ENCODE results near the gene SOCS3. TPM values are rescaled to one million over a fixed set of nuclear protein-coding genes. Genes with fewer than 3 reads are reported as not detected.
A peak's percentile ranks its signal among the peaks of the same experiment; 100 is the strongest.

SOCS3 gene
- total RNA-seq, 1 donor = 95.2 TPM

- Histone ChIP-seq H3K79me2 (ENCODE audit: insufficient read depth, low read length) (no peaks in the 10 kb centered on the region), H3K4me3 (ENCODE audit: insufficient read depth, low read length) (no peak overlapping the region), H4K20me1 (ENCODE audit: insufficient read depth, low read length) (no peaks in the 10 kb centered on the region), H3K4me2 (ENCODE audit: insufficient read depth, low read length) (no peak overlapping the region), H3K27me3 (ENCODE audit: insufficient read depth, low read length) (no peaks in the 10 kb centered on the region), H3K4me1 (ENCODE audit: insufficient read depth, low read length) (peaks cover 27% of the 10 kb centered on the region), H3K27ac (ENCODE audit: low read depth, low read length) (no peak overlapping the region), H2AFZ (ENCODE audit: low read length) (no peak overlapping the region), H3K36me3 (ENCODE audit: insufficient read depth, low read length) (no peaks in the 10 kb centered on the region), H3K9me3 (ENCODE audit: low read depth, low read length) (no peaks in the 10 kb centered on the region)
- no peak for TF ChIP-seq CTCF (IDR thresholded peaks at IDR 0.05; ENCODE audit: extremely low read depth, low read depth, low read length)
- no peak for DNase-seq (ENCODE audit: insufficient read length, low spot score, missing footprints)
Observed at GRCh38 chr17:78371056-78371455, 11.2 kb upstream of the SOCS3 start.

- no peak for TF ChIP-seq CTCF (IDR thresholded peaks at IDR 0.05; ENCODE audit: extremely low read depth, low read depth, low read length)
- no peaks in the 10 kb centered on the region for H3K79me2 ChIP-seq (ENCODE audit: insufficient read depth, low read length)
- H3K27me3 ChIP-seq (ENCODE audit: insufficient read depth, low read length) = no peaks in the 10 kb centered on the region
- no peak overlapping the region for H3K4me3 ChIP-seq (ENCODE audit: insufficient read depth, low read length)
- peaks cover 27% of the 10 kb centered on the region for H3K4me1 ChIP-seq (ENCODE audit: insufficient read depth, low read length)
- no peak overlapping the region for H3K4me2 ChIP-seq (ENCODE audit: insufficient read depth, low read length)
- H4K20me1 ChIP-seq (ENCODE audit: insufficient read depth, low read length) = no peaks in the 10 kb centered on the region
- DNase-seq (ENCODE audit: insufficient read length, low spot score, missing footprints) = peak; percentile 76
- H3K9me3 ChIP-seq (ENCODE audit: low read depth, low read length) = no peaks in the 10 kb centered on the region
- peak overlapping the region; percentile 35 for H2AFZ ChIP-seq (ENCODE audit: low read length)
- no peak overlapping the region for H3K27ac ChIP-seq (ENCODE audit: low read depth, low read length)
- H3K36me3 ChIP-seq (ENCODE audit: insufficient read depth, low read length) = no peaks in the 10 kb centered on the region
Observed at GRCh38 chr17:78369791-78370381, 10.0 kb upstream of the SOCS3 start.

GRCh38 chr17:78368854-78369495 lies 9.1 kb upstream of the SOCS3 start:
- TF ChIP-seq CTCF (IDR thresholded peaks at IDR 0.05; ENCODE audit: extremely low read depth, low read depth, low read length) = no peak
- H3K27ac ChIP-seq (ENCODE audit: low read depth, low read length) = no peak overlapping the region
- DNase-seq (ENCODE audit: insufficient read length, low spot score, missing footprints) = peak; percentile 67
- H4K20me1 ChIP-seq (ENCODE audit: insufficient read depth, low read length) = no peaks in the 10 kb centered on the region
- H3K79me2 ChIP-seq (ENCODE audit: insufficient read depth, low read length) = no peaks in the 10 kb centered on the region
- H3K4me1 ChIP-seq (ENCODE audit: insufficient read depth, low read length) = peaks cover 25% of the 10 kb centered on the region
- no peak overlapping the region for H2AFZ ChIP-seq (ENCODE audit: low read length)
- no peak overlapping the region for H3K4me2 ChIP-seq (ENCODE audit: insufficient read depth, low read length)
- no peak overlapping the region for H3K4me3 ChIP-seq (ENCODE audit: insufficient read depth, low read length)
- no peaks in the 10 kb centered on the region for H3K9me3 ChIP-seq (ENCODE audit: low read depth, low read length)
- no peaks in the 10 kb centered on the region for H3K27me3 ChIP-seq (ENCODE audit: insufficient read depth, low read length)
- no peaks in the 10 kb centered on the region for H3K36me3 ChIP-seq (ENCODE audit: insufficient read depth, low read length)

- H3K27ac ChIP-seq (ENCODE audit: low read depth, low read length) = no peak overlapping the region
- no peak overlapping the region for H3K4me2 ChIP-seq (ENCODE audit: insufficient read depth, low read length)
- peaks cover 24% of the 10 kb centered on the region for H3K4me1 ChIP-seq (ENCODE audit: insufficient read depth, low read length)
- H3K4me3 ChIP-seq (ENCODE audit: insufficient read depth, low read length) = no peak overlapping the region
- no peaks in the 10 kb centered on the region for H3K9me3 ChIP-seq (ENCODE audit: low read depth, low read length)
- H3K27me3 ChIP-seq (ENCODE audit: insufficient read depth, low read length) = no peaks in the 10 kb centered on the region
- H3K79me2 ChIP-seq (ENCODE audit: insufficient read depth, low read length) = no peaks in the 10 kb centered on the region
- no peak overlapping the region for H2AFZ ChIP-seq (ENCODE audit: low read length)
- no peaks in the 10 kb centered on the region for H3K36me3 ChIP-seq (ENCODE audit: insufficient read depth, low read length)
- no peaks in the 10 kb centered on the region for H4K20me1 ChIP-seq (ENCODE audit: insufficient read depth, low read length)
- DNase-seq (ENCODE audit: insufficient read length, low spot score, missing footprints) = peak; percentile 21
- no peak for TF ChIP-seq CTCF (IDR thresholded peaks at IDR 0.05; ENCODE audit: extremely low read depth, low read depth, low read length)
Observed at GRCh38 chr17:78368348-78368747, 8.5 kb upstream of the SOCS3 start.
